Activated CD8-positive, alpha-beta memory T cell treated with anti-CD3 and anti-CD28 coated beads for 36 hours (primary cell): Measurements from ENCODE around the gene RCOR2. TPM values are rescaled to one million over a fixed set of nuclear protein-coding genes. Genes with fewer than 3 reads are reported as not detected.
"Not testable (repeated sequence)": the region's sequence is repeated elsewhere in the genome, so short reads cannot be mapped to it uniquely, and the experiment has no call there.

ENCODE experiments used
- CTCF ChIA-PET: fragments of 350-600 bp; sonication (Branson Sonifier 250); formaldehyde crosslinking; loops from one replicate; lab custom pipeline; 2021; ENCODE audit warnings: antibody characterized with exemption; lab: Charles Lee
- POLR2A ChIA-PET: fragments of 350-600 bp; sonication (Branson Sonifier 250); formaldehyde crosslinking; loops from one replicate; lab custom pipeline; 2021; ENCODE audit warnings: antibody characterized with exemption; lab: Charles Lee
- total RNA-seq, 2 experiments: library from RNA; stranded (reverse); gene quantifications; one replicate each; pipeline ENCODE4 v1.2.3, GENCODE V29; 2021

The RCOR2 gene
- total RNA-seq: under 1 TPM; 0.36 to 0.48 TPM

- ChIA-PET CTCF (interaction anchor here (0.8 to 2.4 kb wide), 5 partner anchors 14 to 80 kb away, joined by 3 to 9 read pairs (median 3); no protein-coding TSS in a partner anchor), POLR2A (interaction anchor here (0.5 kb wide), 1 partner anchor 324 kb away, joined by 3 read pairs; the partner anchor contains the start of gene FKBP2)
Measured at GRCh38 chr11:63916837-63917691, at the start of gene RCOR2. Gene RCOR2 (minus strand): TSS chr11:63917164. CDS start chr11:63916456, 708 bp downstream.

- CTCF ChIA-PET: interaction anchor here (0.6 kb wide), 1 partner anchor 13 kb away, joined by 3 read pairs; no protein-coding TSS in a partner anchor
- POLR2A ChIA-PET: no interaction called here
Measured at GRCh38 chr11:63966444-63966843, 49.5 kb upstream of the RCOR2 start.

- CTCF ChIA-PET: interaction anchor here (0.6 kb wide), 1 partner anchor 39 kb away, joined by 5 read pairs; no protein-coding TSS in a partner anchor
Measured at GRCh38 chr11:63963895-63964294, 46.9 kb upstream of the RCOR2 start.

GRCh38 chr11:63961608-63962412 lies 44.8 kb upstream of the RCOR2 start:
- POLR2A ChIA-PET: interaction anchor here (0.6 kb wide), 1 partner anchor 213 kb away, joined by 7 read pairs; no protein-coding TSS in a partner anchor
- CTCF ChIA-PET: interaction anchor here (1.2 to 1.7 kb wide), 3 partner anchors 11 to 191 kb away, joined by 3 to 5 read pairs (median 5); no protein-coding TSS in a partner anchor

More at GRCh38 chr11:63963895-63964294, 46.9 kb upstream of the RCOR2 start:
- POLR2A ChIA-PET: not testable (repeated sequence)

- ChIA-PET CTCF (interaction anchor here (1.1 kb wide), 1 partner anchor 9 kb away, joined by 4 read pairs; no protein-coding TSS in a partner anchor), POLR2A (no interaction called here)
Measured at GRCh38 chr11:63958008-63958407, 41.0 kb upstream of the RCOR2 start.

- POLR2A ChIA-PET: interaction anchor here (0.6 kb wide), 1 partner anchor 232 kb away, joined by 3 read pairs; no protein-coding TSS in a partner anchor
Measured at GRCh38 chr11:63952570-63952969, 35.6 kb upstream of the RCOR2 start.

GRCh38 chr11:63951779-63952536 lies 35.0 kb upstream of the RCOR2 start:
- POLR2A ChIA-PET: interaction anchor here (0.5 to 0.6 kb wide), 2 partner anchors 97 to 233 kb away, joined by 3 read pairs; no protein-coding TSS in a partner anchor
- CTCF ChIA-PET: interaction anchor here (1.2 to 1.3 kb wide), 2 partner anchors 10 to 115 kb away, joined by 5 to 7 read pairs; no protein-coding TSS in a partner anchor

More at GRCh38 chr11:63952570-63952969, 35.6 kb upstream of the RCOR2 start:
- CTCF ChIA-PET: interaction anchor here (0.7 to 1.3 kb wide), 2 partner anchors 116 to 147 kb away, joined by 3 to 7 read pairs; no protein-coding TSS in a partner anchor

GRCh38 chr11:63945477-63946163 lies 28.7 kb upstream of the RCOR2 start:
- ChIA-PET CTCF (interaction anchor here (0.6 to 5.5 kb wide), 13 partner anchors 9 to 190 kb away, joined by 3 to 63 read pairs (median 5); partner anchors contain the start of genes MARK2 and ZFTA), POLR2A (interaction anchor here (0.6 kb wide), 1 partner anchor 109 kb away, joined by 3 read pairs; no protein-coding TSS in a partner anchor)

- ChIA-PET POLR2A (no interaction called here), CTCF (interaction anchor here (0.5 to 5.5 kb wide), 10 partner anchors 9 to 1028 kb away, joined by 3 to 63 read pairs (median 5); partner anchors contain the start of genes MARK2 and ZFTA)
Measured at GRCh38 chr11:63944987-63945386, 28.0 kb upstream of the RCOR2 start.

GRCh38 chr11:63942803-63943202 lies 25.8 kb upstream of the RCOR2 start:
- CTCF ChIA-PET: interaction anchor here (0.6 to 5.5 kb wide), 3 partner anchors 22 to 368 kb away, joined by 3 to 63 read pairs (median 8); partner anchors contain the start of gene MARK2
- POLR2A ChIA-PET: no interaction called here

GRCh38 chr11:63941901-63942300 lies 24.9 kb upstream of the RCOR2 start:
- CTCF ChIA-PET: interaction anchor here (1.3 to 5.5 kb wide), 2 partner anchors 21 to 105 kb away, joined by 3 to 63 read pairs; partner anchors contain the start of gene MARK2
- POLR2A ChIA-PET: interaction anchor here (0.7 kb wide), 1 partner anchor 104 kb away, joined by 3 read pairs; no protein-coding TSS in a partner anchor

GRCh38 chr11:63940786-63941185 lies 23.8 kb upstream of the RCOR2 start:
- ChIA-PET CTCF (no interaction called here), POLR2A (no interaction called here)

- CTCF ChIA-PET: interaction anchor here (4.2 kb wide), 1 partner anchor 102 kb away, joined by 17 read pairs; no protein-coding TSS in a partner anchor
- POLR2A ChIA-PET: interaction anchor here (0.6 kb wide), 1 partner anchor 163 kb away, joined by 3 read pairs; no protein-coding TSS in a partner anchor
Measured at GRCh38 chr11:63939397-63939891, 22.5 kb upstream of the RCOR2 start.

- ChIA-PET POLR2A (interaction anchor here (0.6 kb wide), 2 partner anchors 19 to 162 kb away, joined by 3 read pairs; no protein-coding TSS in a partner anchor), CTCF (interaction anchor here (1.0 to 4.2 kb wide), 2 partner anchors 101 to 171 kb away, joined by 3 to 17 read pairs; no protein-coding TSS in a partner anchor)
Measured at GRCh38 chr11:63938479-63939396, 21.8 kb upstream of the RCOR2 start, which contains the start of gene NAA40. Gene NAA40 (plus strand): TSS chr11:63939002. CDS start chr11:63939097, 95 bp downstream.
